Cortex of kidney (tissue), 1 donor: Measurements from ENCODE around the gene SPEG.

Experiments
- DNase-seq: peaks from one replicate; lab custom pipeline; 2025; lab: John Stamatoyannopoulos, UW

Gene SPEG

DNA sequence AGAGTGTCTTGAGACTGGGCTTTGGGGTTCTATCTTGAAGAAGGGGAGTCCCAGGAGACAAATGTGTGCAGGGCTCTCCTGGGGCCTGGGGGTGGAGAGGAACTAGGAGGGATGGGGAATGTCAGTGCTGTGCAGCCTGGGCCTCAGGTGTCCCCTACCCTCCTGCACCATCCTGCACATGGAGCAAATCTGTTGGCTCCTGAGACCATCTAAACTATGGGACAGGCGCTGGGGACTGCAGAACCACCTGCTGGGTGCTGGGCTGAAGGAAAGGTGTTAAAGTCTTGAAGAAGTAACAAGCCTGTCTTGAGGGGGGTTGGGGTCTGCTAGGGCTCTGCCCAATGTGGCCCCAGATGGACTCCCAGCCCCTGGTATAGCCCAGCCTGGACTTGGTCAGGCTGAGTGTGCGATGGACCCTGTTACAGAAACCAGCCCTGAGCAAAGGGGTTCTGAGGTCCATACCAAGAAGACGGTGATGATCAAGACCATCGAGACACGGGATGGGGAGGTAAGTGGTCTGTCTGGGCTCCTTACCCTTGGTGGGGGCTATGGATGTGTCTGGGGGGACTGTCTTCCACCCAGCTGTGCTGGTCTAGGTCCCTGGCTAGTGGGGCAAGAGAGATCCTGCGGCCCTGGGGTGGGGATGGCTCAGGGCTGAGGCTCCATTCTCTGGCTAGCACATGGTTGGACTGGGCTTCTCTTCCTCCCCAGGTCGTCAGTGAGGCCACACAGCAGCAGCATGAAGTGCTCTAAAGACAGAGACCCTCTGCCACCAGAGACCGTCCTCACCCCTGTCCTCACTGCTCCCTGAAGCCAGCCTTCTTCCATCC lies 9.2 kb upstream of the SPEG start:
- no peak for DNase-seq

DNA sequence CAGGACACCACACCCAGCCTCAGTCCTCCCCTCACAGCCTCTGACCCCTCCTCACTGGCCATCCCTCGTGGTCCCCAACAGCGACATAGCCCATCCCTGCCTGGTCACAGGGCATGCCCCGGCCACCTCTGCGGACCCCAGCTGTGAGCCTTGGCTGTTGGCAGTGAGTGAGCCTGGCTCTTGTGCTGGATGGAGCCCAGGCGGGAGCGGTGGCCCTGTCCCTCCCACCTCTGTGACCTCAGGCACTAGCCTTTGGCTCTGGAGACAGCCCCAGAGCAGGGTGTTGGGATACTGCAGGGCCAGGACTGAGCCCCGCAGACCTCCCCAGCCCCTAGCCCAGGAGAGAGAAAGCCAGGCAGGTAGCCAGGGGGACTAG lies 8.6 kb upstream of the SPEG start:
- no peak for DNase-seq

DNA sequence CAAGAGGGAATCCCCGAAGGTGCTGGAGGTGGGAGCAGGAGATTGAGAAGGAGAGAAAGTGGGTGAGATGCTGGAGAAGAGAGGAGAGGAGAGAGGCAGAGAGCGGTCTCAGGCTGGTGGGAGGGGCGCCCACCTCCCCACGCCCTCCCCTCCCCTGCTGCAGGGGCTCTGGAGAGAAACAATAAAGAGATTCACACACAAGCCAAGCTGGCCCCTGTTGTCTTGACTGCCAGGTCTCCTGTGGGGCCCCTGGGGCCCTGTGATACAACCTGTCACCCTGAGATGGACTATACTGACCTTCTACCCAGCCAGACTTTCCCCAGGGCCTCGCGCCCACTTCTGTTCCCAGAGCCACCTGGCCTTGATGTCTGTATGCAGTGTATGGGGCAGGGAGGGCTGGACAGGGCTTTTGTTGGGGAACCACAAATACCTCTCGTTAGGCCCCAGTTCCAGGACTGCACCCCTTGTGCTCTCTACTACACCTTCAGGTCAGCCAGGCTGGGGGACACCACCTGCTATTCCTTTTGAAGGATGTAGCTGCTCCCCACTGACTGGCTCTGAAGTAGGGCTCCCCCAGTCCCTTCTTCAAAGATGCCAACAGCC lies 8.0 kb upstream of the SPEG start:
- no peak for DNase-seq

DNA sequence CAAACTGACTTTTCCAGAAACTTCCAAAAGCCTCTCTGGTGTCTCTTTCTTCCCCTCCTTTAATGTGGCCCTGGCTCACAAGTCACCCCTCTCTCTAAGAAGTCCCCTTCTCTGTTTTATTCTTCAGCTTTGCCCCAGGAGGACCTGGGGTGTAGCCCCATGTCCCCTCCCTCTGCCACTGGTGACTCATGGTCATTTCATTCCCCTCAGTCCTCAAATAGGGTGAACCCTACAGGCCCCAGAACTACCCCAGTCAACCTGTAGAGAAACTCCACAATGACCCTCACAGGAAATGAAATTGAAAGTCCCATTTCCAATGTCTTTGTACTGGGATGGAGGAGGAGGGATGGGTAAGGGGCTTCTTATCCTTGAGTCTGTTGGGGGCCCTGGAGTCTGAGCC lies 6.2 kb upstream of the SPEG start:
- DNase-seq: no peak

DNA sequence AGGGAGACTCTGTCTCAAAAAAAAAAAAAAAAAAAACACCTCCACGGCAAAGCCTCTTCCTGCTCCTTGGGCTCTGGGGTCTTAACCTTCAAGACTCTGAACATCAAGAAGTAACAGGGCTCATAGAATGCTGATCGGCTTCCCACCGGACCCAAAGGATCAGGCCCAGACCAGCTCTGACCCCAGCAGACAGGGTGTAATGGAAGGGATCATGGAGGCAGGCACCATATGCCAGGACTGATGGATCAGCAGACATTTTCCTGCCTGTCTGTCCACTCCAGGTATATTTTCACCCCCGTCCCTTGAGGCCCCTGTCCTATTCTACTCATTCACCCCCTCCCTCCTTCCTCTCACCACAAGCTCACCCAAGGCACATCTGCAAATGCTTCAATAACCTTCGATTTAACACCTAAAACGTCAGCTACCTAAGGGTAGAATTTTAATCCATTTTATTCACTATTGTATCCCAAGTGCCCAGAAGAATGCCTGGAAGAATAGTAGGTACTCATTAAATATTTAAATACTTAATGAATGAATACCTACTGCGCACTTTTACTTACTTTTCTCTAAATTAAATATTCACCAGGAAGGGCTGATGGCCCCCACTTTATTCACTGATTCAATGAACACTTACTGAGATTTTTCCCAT lies 4.6 kb upstream of the SPEG start:
- no peak for DNase-seq

DNA sequence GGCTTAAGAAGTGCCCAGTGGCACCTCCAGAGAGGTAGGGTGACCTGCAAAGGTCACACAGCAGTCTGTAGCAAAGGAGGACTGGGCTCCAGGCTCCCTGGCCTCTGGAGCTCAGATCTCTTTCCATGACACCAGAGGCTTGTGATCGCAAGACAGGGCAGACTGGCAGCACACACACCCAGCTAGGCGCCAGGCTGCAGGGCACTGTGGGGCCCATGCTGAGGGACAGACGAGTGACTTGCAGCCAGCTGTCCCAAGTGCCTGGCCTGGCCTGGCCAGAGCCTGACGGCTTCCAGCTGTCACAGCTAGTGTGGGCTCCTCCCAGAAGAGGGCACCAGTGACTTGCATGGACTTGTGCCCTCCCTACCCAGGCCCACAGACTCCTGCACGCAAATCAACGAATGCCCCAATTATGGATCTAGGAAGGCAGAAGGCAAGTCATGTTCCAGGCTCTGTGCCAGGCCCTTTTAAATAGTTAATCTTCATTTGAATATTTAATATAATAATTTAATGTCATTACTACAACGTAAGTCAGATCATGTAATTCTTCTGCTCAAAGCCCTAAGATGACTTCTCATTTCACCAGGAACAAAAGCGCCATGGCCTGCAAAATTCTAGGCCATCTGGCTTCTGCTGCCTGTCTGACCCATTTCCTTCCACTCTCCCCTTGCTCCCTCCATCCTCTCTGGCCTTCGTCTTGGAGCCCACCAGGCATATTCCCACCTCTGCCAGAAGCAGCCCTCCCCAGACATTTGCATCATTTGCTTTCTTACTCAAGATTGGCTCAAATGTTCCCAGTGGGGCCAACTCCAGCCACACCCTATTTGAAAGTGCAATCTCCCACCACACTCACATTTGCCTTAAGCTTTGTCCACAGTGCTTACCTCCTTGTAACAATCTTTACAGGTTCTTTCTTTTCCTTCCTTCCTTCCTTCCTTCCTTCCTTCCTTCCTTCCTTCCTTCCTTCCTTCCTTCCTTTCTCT lies 3.7 kb upstream of the SPEG start:
- no peak for DNase-seq

DNA sequence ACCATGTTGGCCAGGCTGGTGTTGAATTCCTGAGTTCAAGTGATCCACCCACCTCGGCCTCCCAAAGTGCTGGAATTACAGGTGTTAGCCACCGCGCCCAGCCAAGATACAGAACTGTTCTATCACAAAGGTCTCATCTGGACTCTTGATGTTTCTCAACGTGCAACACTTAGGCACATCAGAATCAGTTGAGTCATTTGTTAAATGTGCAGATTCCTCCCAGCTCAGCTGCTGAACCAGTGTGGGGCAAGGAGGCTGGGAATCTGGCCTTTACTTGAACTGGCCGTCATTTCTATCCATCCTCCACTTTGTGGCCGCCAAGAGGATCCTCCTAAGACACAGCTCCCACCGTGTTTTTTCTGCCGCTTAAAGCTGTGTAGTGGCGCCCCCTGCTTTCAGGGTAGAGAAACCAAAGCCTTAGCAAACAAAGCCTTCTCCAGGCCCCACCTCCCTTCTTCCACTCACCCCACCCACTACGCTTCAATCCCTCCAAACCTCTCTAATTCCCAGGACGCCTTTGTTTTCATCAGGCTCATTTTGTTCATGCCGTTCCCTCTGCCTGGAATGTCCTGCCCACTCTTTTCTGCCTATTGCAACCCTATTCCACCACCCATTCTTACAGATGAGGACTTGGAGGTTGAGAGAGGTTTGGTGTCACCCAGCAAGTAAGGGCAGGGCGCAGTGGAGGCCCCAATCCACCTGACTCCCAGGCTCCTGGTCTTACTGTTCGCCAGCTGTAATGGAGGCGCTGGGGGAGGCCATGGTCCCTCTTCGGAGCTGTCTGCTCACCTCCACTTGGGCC lies 776 bp upstream of the SPEG start:
- no peak for DNase-seq

DNA sequence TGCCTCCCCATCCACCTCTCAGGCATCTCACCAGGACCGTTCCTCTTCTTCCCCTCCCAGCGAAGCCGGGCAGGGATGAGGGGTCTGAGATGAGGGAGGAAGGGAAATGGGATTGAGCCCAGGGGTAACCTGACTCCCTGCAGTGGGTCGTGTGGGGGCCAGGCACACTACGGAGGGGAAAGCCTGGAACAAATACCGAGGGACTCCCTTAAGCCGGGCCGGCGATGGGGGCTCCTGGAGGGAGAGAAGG lies 250 bp upstream of the SPEG start:
- no peak for DNase-seq

DNA sequence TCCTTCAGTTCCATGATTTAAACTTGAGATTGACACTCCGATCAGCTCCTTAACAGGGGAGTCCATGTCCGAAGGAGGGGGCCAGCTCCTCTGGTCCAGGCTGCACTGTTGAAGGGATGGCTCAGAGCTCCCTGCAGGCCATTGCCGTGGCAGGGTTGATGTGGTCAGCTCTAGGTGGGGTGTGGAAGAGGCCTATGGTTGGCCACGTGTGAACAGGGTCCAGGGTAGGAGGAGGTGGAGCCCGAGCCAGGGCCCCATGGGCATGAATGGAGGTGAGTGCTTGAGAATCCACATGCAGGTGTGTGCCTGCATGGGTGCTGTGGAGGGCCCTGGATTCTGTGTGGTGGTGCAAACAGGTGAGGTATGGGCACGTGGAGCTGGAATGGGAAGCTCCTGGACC lies 1.1 kb downstream of the SPEG start:
- no peak for DNase-seq

DNA sequence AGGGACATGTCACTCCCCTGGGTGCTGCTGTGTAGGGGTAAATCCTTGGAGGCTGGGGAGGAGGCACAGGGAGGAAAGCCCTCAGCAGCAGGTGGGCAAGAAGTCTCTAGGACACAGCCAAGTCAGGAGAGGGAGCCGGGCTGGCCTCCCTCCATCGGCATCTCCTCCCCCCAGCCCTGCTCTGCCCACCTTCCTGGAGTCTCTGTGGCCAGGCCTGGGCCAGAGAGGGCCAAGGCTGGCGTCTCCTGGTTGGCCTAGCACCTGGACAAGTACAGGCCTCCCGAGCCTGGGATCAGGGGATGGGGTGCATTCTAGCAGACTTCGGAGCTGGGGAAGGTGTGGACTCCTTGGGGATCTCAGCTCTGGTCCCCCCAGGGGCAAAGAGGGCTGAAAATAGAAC lies 1.8 kb downstream of the SPEG start:
- no peak for DNase-seq

DNA sequence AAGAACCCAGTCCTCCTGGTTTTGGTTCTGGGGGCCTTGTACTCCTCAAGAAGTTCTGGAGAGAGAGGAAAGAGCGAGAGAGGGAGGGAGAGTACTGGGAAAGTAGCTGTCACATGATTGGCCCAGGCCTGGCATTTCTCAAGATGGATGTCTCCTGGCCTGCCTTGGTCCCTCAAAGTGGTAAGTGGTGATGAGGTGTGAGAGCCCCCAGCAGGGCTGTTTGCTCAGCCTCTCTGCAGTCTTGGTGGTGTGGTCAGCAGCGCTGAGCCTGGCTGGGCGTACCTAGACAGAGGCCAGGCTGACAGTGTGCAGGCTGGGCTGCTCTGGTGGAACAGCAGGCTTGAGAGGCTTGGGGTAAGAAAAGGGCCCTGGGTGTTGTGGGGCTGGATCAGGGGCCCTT lies 2.5 kb downstream of the SPEG start:
- no peak for DNase-seq

DNA sequence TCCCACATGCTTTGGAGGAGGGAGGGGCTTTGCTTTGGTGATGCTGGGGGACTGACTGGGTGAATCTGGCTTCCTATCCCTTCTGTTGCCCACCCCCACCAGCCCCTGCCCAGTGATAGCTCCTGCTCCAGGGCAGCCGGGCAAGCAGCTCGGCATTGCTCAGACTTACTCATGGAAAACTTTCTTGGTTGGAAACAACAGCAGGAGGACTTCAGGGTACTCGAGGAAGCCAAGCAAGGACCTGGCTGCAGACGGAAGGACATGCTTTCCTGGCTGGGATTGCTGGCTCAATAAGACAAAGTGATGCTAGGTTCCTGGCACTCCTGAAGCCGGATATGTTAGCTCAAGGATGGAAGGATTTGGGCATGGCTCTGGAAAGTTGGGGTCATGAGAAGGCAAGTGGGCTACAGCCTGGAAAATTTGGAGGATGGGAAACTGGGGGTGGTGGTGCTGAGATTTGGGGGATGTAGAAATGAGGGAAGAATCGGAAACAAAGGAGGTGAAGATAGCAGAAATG lies 3.1 kb downstream of the SPEG start:
- no peak for DNase-seq

DNA sequence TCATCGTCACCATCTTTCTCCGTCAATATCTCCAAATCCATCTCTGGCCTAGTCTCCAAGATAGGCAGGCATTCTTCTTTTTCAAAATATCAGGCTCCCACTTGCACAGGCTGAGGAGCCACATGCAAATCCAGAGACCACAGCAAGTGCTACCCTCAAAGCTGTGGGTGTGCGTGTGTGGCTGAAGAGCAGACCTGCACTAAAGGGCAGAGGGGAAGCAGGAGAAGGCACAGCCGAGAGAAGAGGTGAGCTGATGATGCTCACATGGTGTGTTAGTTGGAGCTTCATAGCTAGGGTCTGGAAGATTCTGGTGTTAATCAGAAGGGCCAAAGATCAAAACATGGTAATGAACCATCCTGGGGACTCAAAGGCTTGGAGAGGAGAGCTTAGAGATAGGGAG lies 3.8 kb downstream of the SPEG start:
- DNase-seq: no peak

DNA sequence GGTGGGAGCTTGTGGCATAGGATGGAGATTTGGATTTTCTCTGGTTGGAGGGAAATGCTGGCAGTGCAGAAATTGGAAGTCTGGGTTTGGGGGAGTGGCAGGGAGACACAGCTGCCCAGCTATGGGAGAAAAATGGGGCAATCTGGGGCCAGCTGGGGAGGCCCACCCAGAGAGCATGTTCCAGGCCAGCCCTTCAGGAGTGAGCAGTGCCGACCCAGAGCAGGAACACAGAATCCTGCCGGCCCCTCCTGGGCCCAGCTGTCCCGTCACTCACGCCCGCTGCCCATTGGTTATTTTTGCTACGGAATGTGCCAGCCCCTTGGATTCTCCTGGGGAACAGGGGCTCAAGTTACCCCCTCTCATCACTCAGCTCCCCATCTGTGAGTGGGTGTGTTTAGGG lies 4.9 kb downstream of the SPEG start:
- no peak for DNase-seq

DNA sequence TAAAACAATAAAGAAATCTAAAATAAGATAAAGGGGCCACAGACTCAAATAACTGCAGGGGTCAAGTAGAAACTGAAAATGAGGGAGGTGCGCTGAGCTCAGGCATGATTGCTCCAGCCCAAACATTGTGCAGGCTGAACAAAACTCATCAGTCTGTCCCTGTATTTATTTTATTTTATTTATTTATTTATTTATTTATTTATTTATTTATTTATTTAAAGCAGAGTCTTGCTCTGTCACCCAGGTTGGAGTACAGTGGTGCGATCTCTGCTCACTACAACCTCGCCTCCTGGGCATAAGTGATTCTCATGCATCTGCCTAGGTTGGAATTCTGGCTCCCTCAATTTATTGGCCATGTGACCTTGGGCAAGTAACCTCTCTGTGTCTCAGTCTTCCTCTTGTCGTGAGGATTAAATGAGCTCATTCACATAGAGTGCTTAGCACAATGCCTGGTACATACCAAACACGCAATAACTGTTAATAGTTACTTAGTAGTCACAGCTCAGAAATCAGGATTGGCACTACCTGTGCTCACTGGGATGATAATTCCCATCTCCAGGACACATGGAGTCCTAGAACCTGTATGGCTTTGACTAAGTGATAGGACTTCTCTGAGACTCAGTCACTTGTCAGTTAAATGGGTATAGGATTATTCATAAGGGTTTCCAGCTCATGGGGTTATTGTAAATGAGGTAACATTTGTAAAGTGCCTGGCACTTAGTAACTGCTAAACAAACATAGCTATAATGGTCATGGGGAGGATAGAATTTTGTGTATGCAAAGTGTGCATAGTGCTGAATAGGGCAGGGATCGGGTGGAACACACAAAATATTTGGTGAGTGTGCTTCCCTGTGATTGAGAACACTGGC lies 6.0 kb downstream of the SPEG start:
- no peak for DNase-seq

DNA sequence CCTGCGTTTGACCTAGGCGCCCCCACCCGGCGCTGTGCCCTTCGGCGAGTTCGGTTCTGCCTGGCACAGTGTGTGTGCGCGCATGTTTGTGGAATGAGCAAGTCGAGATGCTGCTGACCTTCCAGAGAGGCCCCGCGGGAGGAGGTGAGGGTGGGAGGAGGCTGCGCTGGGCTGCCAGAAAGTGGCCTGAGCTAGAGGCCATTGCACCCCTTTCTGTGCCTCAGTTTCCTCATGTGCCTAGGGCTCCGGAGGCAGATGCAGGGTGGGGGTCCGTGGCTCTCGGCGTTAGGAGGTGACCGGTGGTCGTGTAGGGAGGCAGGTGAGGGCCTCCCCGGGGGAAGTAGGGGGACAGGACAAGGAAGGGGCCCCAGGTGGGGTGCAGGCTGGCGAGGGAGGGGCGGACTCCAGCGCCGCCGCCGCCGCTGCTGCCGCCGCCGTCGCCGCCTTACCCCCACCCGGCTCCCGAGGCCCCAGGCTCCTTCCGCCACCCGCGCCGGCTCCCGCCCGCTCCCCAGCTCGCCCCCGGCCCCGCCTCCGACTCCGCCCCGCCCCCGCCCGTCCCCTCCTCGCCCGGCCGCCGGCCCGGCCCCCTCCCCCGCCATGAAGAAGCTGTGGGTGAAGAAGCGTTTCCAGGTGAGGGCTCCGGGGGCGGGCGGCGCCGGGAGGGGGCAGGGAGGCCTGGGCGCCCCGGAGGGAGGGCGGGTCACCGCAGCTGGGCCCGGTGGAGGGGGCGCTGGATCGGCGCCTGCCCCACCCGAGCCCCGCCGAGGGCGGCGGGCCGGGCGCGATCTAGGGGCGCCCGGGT lies 7.0 kb downstream of the SPEG start:
- DNase-seq: no peak

DNA sequence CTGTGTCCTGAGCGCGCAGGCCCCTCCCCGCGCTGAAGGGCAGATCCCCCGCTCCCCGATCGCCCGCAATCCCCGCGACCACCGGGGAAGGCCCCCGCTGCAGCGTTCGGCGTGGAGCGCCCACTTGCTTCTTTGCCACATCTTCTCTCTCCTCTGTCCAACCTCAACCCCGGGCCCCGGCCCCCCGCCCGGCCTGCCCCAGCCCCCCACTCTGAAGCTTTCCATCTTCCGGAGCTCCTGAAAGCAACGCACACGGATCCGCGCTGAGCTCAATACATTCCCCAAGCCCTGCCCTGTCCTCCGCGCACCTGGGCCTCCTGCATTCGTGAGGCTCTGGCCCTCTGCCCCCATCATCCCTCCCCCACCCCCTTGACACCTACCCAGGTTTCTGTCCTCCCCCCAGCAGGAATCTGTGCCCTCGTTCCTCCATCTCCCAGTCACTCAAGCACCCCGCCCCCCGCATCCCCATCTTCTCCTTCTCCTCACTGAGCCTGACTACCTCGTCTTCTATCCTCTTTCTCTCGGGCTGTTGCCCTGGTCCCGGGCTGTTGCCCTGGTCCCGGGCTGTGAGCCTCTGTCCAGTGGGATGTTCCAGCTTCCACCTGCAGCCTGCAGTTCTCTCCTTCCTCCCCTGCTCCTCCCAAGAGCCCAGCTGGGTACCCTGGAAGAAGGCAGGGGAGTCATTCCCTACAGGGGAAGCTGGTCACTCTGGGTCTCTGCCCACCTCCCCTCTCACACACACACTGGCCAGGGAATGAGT lies 7.8 kb downstream of the SPEG start:
- no peak for DNase-seq

DNA sequence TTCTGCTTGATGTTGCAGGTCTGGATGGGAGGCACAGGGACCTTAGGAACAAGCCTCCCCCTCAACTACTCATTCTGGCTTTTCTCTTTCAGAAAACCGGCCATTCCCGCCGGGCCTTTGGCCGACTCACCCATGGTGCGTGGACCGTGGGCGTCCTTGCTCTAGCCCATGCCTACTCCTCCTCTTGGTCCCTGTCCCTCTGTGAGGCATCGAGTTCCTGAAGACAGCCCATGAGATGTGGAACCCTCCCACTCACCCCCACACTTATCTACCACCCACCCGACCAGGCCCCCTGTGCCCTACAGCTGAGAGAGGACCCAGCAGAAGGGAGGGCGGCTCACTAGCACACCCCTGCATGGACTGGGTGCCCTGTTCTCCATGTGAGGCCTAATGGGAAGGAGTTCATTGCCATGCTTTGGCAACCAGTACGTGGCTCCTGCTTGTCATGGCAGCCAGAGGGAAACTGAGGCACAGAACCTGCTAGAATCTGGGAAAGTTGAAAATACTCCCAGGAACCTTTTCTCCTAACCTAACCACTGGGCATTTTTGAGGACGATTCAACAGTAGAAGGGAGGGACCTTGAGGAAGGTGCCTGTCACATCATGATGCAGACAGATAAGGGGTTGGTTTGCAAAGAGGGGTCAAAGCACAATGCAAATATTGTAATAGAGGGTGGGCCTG lies 8.5 kb downstream of the SPEG start:
- no peak for DNase-seq
